GM12878 (cell line): ENCODE measurements around the gene MAEL. TPM values are rescaled to one million over a fixed set of nuclear protein-coding genes. Genes with fewer than 3 reads are reported as not detected.

Experiments
- ATAC-seq: fragments of 200-7000 bp; cut with Tn5 transposase; 3 replicates; pipeline ENCODE4 v1.9.1; 2020; ENCODE audit warnings: mild to moderate bottlenecking, moderate library complexity
- BruUV-seq: library from RNA; stranded (reverse); fragments of 400-500 nt; replicated peaks from 2 replicates; lab custom pipeline; 2021; lab: Mats Ljungman, UMichigan
- CTCF ChIA-PET: fragments of 300-600 bp; sonication (Branson Sonifier 250); formaldehyde crosslinking; extraction: SDS; loops from one replicate; lab custom pipeline; 2021; ENCODE audit warnings: inconsistent platforms; lab: Yijun Ruan, JAX
- POLR2A ChIA-PET: fragments of 350-600 bp; formaldehyde crosslinking; extraction: SDS; loops from one replicate; lab custom pipeline; 2021; ENCODE audit warnings: inconsistent platforms; lab: Charles Lee
- RAD21 ChIA-PET: fragments of 300-600 bp; sonication (Branson Sonifier 250); formaldehyde crosslinking; loops from one replicate; lab custom pipeline; 2023; ENCODE audit warnings: antibody characterized with exemption; ENCODE audit not compliant: unreplicated experiment; lab: Charles Lee
- SMC1A ChIA-PET: fragments of 300-600 bp; sonication (Branson Sonifier 250); formaldehyde crosslinking; loops from one replicate; lab custom pipeline; 2023; ENCODE audit not compliant: unreplicated experiment, uncharacterized antibody; lab: Charles Lee
- DNase-seq: peaks from one replicate; pipeline ENCODE4 v3.0.0-alpha.2; 2011; ENCODE audit warnings: low read depth, low spot score
- FAIRE-seq: peaks from 3 replicates; lab custom pipeline; 2011; peaks lifted over from hg19 to GRCh38; lab: Jason Lieb, UNC
- H2AFZ ChIP-seq: 2 replicates; pipeline ENCODE4 v1.6.0; 2011; ENCODE audit warnings: low read depth, low read length, control low read depth; ENCODE audit not compliant: control insufficient read depth
- H3K27ac ChIP-seq: 2 replicates; pipeline ENCODE4 v1.5.1; 2011; ENCODE audit warnings: control low read depth; ENCODE audit not compliant: control insufficient read depth, insufficient read depth
- H3K27me3 ChIP-seq, 2 experiments: replicated peaks in 1 of 2; 2 replicates each; pipeline versions ENCODE4 v1.6.0 to v1.6.1; 2011; ENCODE audit warnings: low read length in 1 of 2; ENCODE audit not compliant: control insufficient read depth in 2 of 2, insufficient read depth in 2 of 2
- H3K36me3 ChIP-seq, 2 experiments: 2 replicates each; pipeline ENCODE4 v1.5.1; 2011; ENCODE audit warnings: low read length in 1 of 2; ENCODE audit not compliant: control insufficient read depth in 2 of 2, insufficient read depth in 2 of 2
- H3K4me1 ChIP-seq: 2 replicates; pipeline ENCODE4 v1.6.1; 2011; ENCODE audit warnings: mild to moderate bottlenecking, low read length, moderate library complexity, mixed read lengths; ENCODE audit not compliant: control insufficient read depth, insufficient read depth
- H3K4me2 ChIP-seq: 2 replicates; pipeline ENCODE4 v1.6.0; 2011; ENCODE audit warnings: control low read depth; ENCODE audit not compliant: control insufficient read depth, insufficient read depth
- H3K4me3 ChIP-seq: fragments of 200-600 bp; sonication (generic); 2 replicates; pipeline ENCODE4 v1.5.1; 2016
- H3K79me2 ChIP-seq: 2 replicates; pipeline ENCODE4 v1.6.0; 2011; ENCODE audit warnings: low read length; ENCODE audit not compliant: control insufficient read depth, insufficient read depth
- H3K9ac ChIP-seq: 2 replicates; pipeline ENCODE4 v1.8.0; 2011; ENCODE audit warnings: low read length, control low read depth, mixed read lengths; ENCODE audit not compliant: control insufficient read depth, insufficient read depth
- H3K9me3 ChIP-seq: replicated peaks from 3 replicates; pipeline ENCODE4 v1.5.1; 2011; ENCODE audit warnings: mild to moderate bottlenecking, low read length; ENCODE audit not compliant: control insufficient read depth, insufficient read depth
- H4K20me1 ChIP-seq: 2 replicates; pipeline ENCODE4 v1.6.0; 2011; ENCODE audit not compliant: control insufficient read depth, insufficient read depth
- BRCA1 ChIP-seq: IDR thresholded peaks from 2 replicates; pipeline ENCODE4 v1.6.1; 2011; ENCODE audit warnings: low read depth, low read length, improper control_type of control experiment
- CBFB ChIP-seq: IDR thresholded peaks from 2 replicates; pipeline ENCODE4 v1.6.1; 2016; ENCODE audit warnings: antibody characterized with exemption, low read depth
- CHD2 ChIP-seq: IDR thresholded peaks from 2 replicates; pipeline ENCODE4 v1.6.1; 2011; ENCODE audit warnings: low read depth, low read length, improper control_type of control experiment, borderline replicate concordance
- EED ChIP-seq: sonication (generic); IDR thresholded peaks from 2 replicates; pipeline ENCODE4 v1.6.1; 2016; ENCODE audit warnings: antibody characterized with exemption, low read depth
- FOS ChIP-seq: IDR thresholded peaks from 3 replicates; pipeline ENCODE4 v1.6.1; 2011; ENCODE audit warnings: borderline replicate concordance; ENCODE audit not compliant: insufficient read length; ENCODE audit errors: extremely low read depth
- IKZF1 ChIP-seq: fragments of 450-650 bp; conservative IDR thresholded peaks from 2 replicates; pipeline ENCODE4 v1.6.1; 2017; ENCODE audit warnings: antibody characterized with exemption, mild to moderate bottlenecking
- JUND ChIP-seq: IDR thresholded peaks from 2 replicates; pipeline ENCODE4 v1.6.1; 2012; ENCODE audit warnings: low read depth, mild to moderate bottlenecking, low read length, improper control_type of control experiment, moderate library complexity
- NR2C1 ChIP-seq: fragments of 450-650 bp; IDR thresholded peaks from 2 replicates; pipeline ENCODE4 v1.6.1; 2017; ENCODE audit warnings: antibody characterized with exemption, mild to moderate bottlenecking, moderate library complexity
- RB1 ChIP-seq: fragments of 450-650 bp; formaldehyde crosslinking; IDR thresholded peaks from 2 replicates; pipeline ENCODE4 v1.6.1; 2017; ENCODE audit warnings: mild to moderate bottlenecking, borderline replicate concordance
- RELA ChIP-seq: fragments of 450-650 bp; IDR thresholded peaks from 2 replicates; pipeline ENCODE4 v1.8.0; 2014; ENCODE audit warnings: borderline replicate concordance; ENCODE audit not compliant: partially characterized antibody
- SIX5 ChIP-seq: IDR thresholded peaks from 2 replicates; pipeline ENCODE4 v1.6.1; 2011; ENCODE audit warnings: mild to moderate bottlenecking, low read depth, low read length, moderate library complexity; ENCODE audit not compliant: severe bottlenecking
- SMAD1 ChIP-seq: fragments of 450-650 bp; IDR thresholded peaks from 2 replicates; pipeline ENCODE4 v1.6.1; 2018; ENCODE audit warnings: mild to moderate bottlenecking, low read depth; ENCODE audit not compliant: partially characterized antibody
- SMARCA5 ChIP-seq: fragments of 450-650 bp; IDR thresholded peaks from 2 replicates; pipeline ENCODE4 v1.6.1; 2017; ENCODE audit warnings: mild to moderate bottlenecking
- SMC3 ChIP-seq: IDR thresholded peaks from 2 replicates; pipeline ENCODE4 v1.6.1; 2011; ENCODE audit warnings: low read length, improper control_type of control experiment, borderline replicate concordance
- SREBF2 ChIP-seq: IDR thresholded peaks from 2 replicates; pipeline ENCODE4 v1.6.1; 2012; ENCODE audit warnings: mild to moderate bottlenecking, low read length
- STAT1 ChIP-seq: fragments of 450-650 bp; conservative IDR thresholded peaks from 2 replicates; pipeline ENCODE4 v1.6.1; 2014; ENCODE audit warnings: antibody characterized with exemption, mild to moderate bottlenecking
- TBL1XR1 ChIP-seq: IDR thresholded peaks from 2 replicates; pipeline ENCODE4 v1.6.1; 2012; ENCODE audit warnings: low read depth, low read length, improper control_type of control experiment
- ZBED1 ChIP-seq: IDR thresholded peaks from 2 replicates; pipeline ENCODE4 v1.6.1; 2016; ENCODE audit warnings: borderline replicate concordance
- WGBS: methylation state at CpG from one replicate; pipeline ENCODE4 v1.1.6; 2016; ENCODE audit warnings: low lambda C conversion rate; ENCODE audit not compliant: insufficient replicate concordance, insufficient coverage; ENCODE audit errors: missing lambda C conversion rate; 5-methylcytosine and 5-hydroxymethylcytosine counted together
- in situ Hi-C: fragments of 300-500 bp; cut with MboI; formaldehyde crosslinking; loops from 9 replicates; pipeline ENCODE4 v1.14.3; 2018; ENCODE audit warnings: mixed read lengths
- intact Hi-C: fragments of 100-400 bp; cut with micrococcal nuclease; formaldehyde crosslinking; loops from one replicate; pipeline ENCODE4 v1.14.2; 2022; ENCODE audit not compliant: unreplicated experiment
- polyA plus RNA-seq, 11 experiments: library from polyadenylated mRNA; depleted of rRNA in 4 of 11; unstranded in 6 of 11; stranded (reverse) in 5 of 11; fragments of >200 nt; fragmentation: Nextera tagmentation in 4 of 11; fragmentation: Illumina TruSeq in 1 of 11; extraction: Ambion mirVana in 4 of 11; extraction: Trizol in 1 of 11; gene quantifications; 1 replicate in 1 of 11; 2 replicates in 10 of 11; pipeline versions ENCODE4 v1.2.1 to v1.2.3, GENCODE V29; 2011 to 2016; ENCODE audit warnings: inconsistent platforms in 2 of 11, missing spikeins in 2 of 11, low read depth in 1 of 11
- total RNA-seq, 4 experiments: library from RNA; depleted of rRNA in 3 of 4; stranded (reverse); fragments of >200 nt in 3 of 4; fragmentation: Illumina TruSeq in 1 of 4; extraction: Trizol in 1 of 4; gene quantifications; 2 replicates each; pipeline versions ENCODE4 v1.2.1 to v1.2.3, GENCODE V29; 2013 to 2021
- TF ChIP-seq, protein P1 (sequence below), 3 experiments: IDR thresholded peaks in 2 of 3; conservative IDR thresholded peaks in 1 of 3; 2 replicates each; pipeline ENCODE4 v1.5.1; 2011; ENCODE audit warnings: low read depth in 3 of 3, low read length in 3 of 3, mild to moderate bottlenecking in 3 of 3, control low read depth in 2 of 3, moderate library complexity in 2 of 3, inconsistent platforms in 1 of 3, mixed read lengths in 1 of 3; ENCODE audit not compliant: control insufficient read depth in 2 of 3, insufficient read depth in 1 of 3; ENCODE audit errors: extremely low read depth in 1 of 3
- TF ChIP-seq, protein P2 (sequence below): fragments of 450-650 bp; IDR thresholded peaks from 2 replicates; pipeline ENCODE4 v1.6.1; 2018; ENCODE audit warnings: borderline replicate concordance, mild to moderate bottlenecking; ENCODE audit not compliant: partially characterized antibody

Gene MAEL
- total and polyA plus RNA-seq, 10 of the 15 experiments (the other 5 are each of a cell fraction or from before 2014, with no cell fraction given): 0.10 to 0.43 (median 0.24) TPM; not detected in 2

DNA sequence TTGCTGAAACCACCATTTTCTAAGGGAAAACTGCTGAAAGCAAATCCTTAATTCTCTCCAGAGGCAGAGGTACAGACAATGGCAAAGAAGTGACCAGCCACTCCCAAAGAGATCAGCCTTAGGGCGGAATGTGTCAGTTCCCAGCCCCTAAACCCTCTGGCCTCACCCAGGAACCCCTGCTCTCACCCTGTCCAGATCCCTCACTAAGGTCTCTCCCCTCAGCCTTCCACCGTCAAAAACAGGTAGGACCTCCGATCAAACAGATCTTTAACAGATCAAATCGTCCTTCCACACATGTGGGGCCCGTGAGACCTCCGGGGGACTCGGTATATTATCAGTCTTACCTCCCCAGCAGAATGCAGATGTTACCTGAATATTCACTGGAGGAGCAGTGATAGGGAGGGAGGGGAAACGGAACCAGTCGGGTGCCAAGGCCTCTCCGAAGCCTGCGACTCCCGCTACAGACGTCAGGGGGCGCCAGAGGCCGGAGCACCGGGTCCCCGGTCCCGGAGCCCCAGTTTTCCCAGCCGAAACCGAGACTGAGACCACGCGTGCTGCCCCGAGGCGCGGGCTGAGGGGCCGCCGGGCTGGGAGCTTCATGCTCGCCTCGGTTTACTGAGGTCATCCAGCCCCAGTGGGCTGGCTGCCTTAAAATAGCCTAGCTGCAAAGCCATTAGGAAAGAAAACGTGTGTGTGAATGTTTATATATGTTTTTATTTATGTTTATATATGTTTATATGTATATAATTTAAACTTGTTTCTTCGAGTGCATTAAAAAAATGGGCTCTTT lies 77.4 kb downstream of the MAEL start:
- H3K4me3 ChIP-seq: peak overlapping the region; percentile 70; the same call in 1 of the 2 replicates
- ChIA-PET SMC1A (interaction anchor here (1.0 to 1.7 kb wide), 13 partner anchors 16 to 622 kb away, joined by 3 to 9 read pairs (median 3); partner anchors contain the start of gene POU2F1), RAD21 (interaction anchor here (0.7 to 2.1 kb wide), 11 partner anchors 10 to 487 kb away, joined by 3 to 8 read pairs (median 4); partner anchors contain the start of genes CREG1 and POU2F1), CTCF (interaction anchor here (0.6 to 18.3 kb wide), 27 partner anchors 9 to 1142 kb away, joined by 3 to 734 read pairs (median 3); partner anchors contain the start of gene POU2F1), POLR2A (no interaction called here)
- H3K4me2 ChIP-seq: peak overlapping the region; percentile 56
- no peaks in the 10 kb centered on the region; a peak in 1 of 4 replicates for H3K27me3 ChIP-seq
- H3K9ac ChIP-seq: no peak overlapping the region
- FAIRE-seq (peak; percentile 73), ATAC-seq (peak; percentile 97), DNase-seq (no peak)
- H3K9me3 ChIP-seq: no peaks in the 10 kb centered on the region
- no peaks in the 10 kb centered on the region for H3K79me2 ChIP-seq
- no peaks in the 10 kb centered on the region for H3K36me3 ChIP-seq
- H3K27ac ChIP-seq: no peak overlapping the region
- H3K4me1 ChIP-seq: no peaks in the 10 kb centered on the region
- intact Hi-C loops (loop anchor here (1.0 to 5.0 kb wide), 6 partner anchors 58 to 466 kb away; partner anchors contain the start of gene POU2F1), in situ Hi-C loops (loop anchor here (5.0 kb wide), 3 partner anchors 56 to 471 kb away; no protein-coding TSS in a partner anchor)
- peak overlapping the region; percentile 59 for H2AFZ ChIP-seq
- WGBS: 7% methylated on average over 31 of the region's 31 CpGs
- no peaks in the 10 kb centered on the region for H4K20me1 ChIP-seq
- no TSS peak for BruUV-seq
- TF ChIP-seq RB1 (no peak; the same call in 1 of the 2 replicates), BRCA1 (no peak), SMC3 (peak; percentile 96), STAT1 (0 out of 2 replicates have a peak, but pooled peaks have one; percentile 81), EED (0 out of 2 replicates have a peak, but pooled peaks have one; percentile 15), SREBF2 (no peak), FOS (no peak), CBFB (no peak), NR2C1 (no peak), IKZF1 (no peak), SIX5 (no peak), JUND (no peak), SMAD1 (no peak), ZBED1 (no peak), RELA (peak; percentile 32), TBL1XR1 (no peak), CHD2 (no peak), SMARCA5 (no peak; the same call in 1 of the 2 replicates)
- TF ChIP-seq, protein P1, sequence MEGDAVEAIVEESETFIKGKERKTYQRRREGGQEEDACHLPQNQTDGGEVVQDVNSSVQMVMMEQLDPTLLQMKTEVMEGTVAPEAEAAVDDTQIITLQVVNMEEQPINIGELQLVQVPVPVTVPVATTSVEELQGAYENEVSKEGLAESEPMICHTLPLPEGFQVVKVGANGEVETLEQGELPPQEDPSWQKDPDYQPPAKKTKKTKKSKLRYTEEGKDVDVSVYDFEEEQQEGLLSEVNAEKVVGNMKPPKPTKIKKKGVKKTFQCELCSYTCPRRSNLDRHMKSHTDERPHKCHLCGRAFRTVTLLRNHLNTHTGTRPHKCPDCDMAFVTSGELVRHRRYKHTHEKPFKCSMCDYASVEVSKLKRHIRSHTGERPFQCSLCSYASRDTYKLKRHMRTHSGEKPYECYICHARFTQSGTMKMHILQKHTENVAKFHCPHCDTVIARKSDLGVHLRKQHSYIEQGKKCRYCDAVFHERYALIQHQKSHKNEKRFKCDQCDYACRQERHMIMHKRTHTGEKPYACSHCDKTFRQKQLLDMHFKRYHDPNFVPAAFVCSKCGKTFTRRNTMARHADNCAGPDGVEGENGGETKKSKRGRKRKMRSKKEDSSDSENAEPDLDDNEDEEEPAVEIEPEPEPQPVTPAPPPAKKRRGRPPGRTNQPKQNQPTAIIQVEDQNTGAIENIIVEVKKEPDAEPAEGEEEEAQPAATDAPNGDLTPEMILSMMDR (IDR thresholded peaks at IDR 0.05 in 2 of 3, conservative IDR thresholded peaks at IDR 0.05 in 1 of 3; ENCODE audit: control insufficient read depth in 2 of 3, extremely low read depth in 1 of 3, insufficient read depth in 1 of 3, low read depth in 3 of 3, low read length in 3 of 3): peak; percentile 92 to 98 (median 97); a peak in 5 of 6 replicates
- TF ChIP-seq, protein P2, sequence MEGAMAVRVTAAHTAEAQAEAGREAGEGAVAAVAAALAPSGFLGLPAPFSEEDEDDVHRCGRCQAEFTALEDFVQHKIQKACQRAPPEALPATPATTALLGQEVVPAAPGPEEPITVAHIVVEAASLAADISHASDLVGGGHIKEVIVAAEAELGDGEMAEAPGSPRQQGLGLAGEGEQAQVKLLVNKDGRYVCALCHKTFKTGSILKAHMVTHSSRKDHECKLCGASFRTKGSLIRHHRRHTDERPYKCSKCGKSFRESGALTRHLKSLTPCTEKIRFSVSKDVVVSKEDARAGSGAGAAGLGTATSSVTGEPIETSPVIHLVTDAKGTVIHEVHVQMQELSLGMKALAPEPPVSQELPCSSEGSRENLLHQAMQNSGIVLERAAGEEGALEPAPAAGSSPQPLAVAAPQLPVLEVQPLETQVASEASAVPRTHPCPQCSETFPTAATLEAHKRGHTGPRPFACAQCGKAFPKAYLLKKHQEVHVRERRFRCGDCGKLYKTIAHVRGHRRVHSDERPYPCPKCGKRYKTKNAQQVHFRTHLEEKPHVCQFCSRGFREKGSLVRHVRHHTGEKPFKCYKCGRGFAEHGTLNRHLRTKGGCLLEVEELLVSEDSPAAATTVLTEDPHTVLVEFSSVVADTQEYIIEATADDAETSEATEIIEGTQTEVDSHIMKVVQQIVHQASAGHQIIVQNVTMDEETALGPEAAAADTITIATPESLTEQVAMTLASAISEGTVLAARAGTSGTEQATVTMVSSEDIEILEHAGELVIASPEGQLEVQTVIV: no peak
